Gastrocnemius medialis (tissue), 4 donors: ENCODE measurements around the gene PPM1L.

Experiments
- POLR2A ChIP-seq, 2 donors: fragments of 450-650 bp; IDR thresholded peaks; one replicate each; pipeline ENCODE4 v1.6.1; 2017; ENCODE audit warnings: antibody characterized with exemption in 2 of 2, mild to moderate bottlenecking in 2 of 2, moderate library complexity in 2 of 2
- TF ChIP-seq, protein P1 (sequence below), 5 experiments: fragments of 450-650 bp in 3 of 5; fragments of 200-600 bp in 2 of 5; sonication (generic) in 2 of 5; IDR thresholded peaks in 4 of 5; conservative IDR thresholded peaks in 1 of 5; 1 replicate in 4 of 5; 2 replicates in 1 of 5; pipeline ENCODE4 v1.5.1; 2016 to 2019; ENCODE audit warnings: antibody characterized with exemption in 5 of 5, mild to moderate bottlenecking in 3 of 5, moderate library complexity in 3 of 5

DNA sequence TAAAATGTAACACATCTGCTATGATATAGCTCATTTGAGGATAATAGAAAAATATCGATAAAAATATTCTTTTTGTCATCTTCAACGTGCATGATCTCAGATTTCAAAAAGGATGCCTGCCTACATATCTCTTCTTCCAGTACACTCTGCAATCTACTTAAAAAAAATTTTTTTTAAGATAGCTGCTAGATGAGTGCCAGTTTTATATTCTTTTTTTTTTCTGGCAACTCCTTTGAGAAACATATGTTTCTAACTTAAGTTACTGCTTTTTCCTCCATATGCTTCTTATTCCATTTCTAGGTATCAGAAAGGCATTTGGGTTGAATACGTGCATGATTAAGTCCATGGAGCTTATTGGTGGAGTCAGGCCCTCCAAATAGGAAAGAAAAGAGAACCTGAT, 160.4 kb downstream of the PPM1L start:
- TF ChIP-seq, protein P1, sequence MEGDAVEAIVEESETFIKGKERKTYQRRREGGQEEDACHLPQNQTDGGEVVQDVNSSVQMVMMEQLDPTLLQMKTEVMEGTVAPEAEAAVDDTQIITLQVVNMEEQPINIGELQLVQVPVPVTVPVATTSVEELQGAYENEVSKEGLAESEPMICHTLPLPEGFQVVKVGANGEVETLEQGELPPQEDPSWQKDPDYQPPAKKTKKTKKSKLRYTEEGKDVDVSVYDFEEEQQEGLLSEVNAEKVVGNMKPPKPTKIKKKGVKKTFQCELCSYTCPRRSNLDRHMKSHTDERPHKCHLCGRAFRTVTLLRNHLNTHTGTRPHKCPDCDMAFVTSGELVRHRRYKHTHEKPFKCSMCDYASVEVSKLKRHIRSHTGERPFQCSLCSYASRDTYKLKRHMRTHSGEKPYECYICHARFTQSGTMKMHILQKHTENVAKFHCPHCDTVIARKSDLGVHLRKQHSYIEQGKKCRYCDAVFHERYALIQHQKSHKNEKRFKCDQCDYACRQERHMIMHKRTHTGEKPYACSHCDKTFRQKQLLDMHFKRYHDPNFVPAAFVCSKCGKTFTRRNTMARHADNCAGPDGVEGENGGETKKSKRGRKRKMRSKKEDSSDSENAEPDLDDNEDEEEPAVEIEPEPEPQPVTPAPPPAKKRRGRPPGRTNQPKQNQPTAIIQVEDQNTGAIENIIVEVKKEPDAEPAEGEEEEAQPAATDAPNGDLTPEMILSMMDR (IDR thresholded peaks at IDR 0.05 in 4 of 5, conservative IDR thresholded peaks at IDR 0.05 in 1 of 5): no peak
- no peak for TF ChIP-seq POLR2A (IDR thresholded peaks at IDR 0.05)
